ENCODE measurements around the gene NCKIPSD.

- TF ChIP-seq POLR2A (IDR thresholded peaks at IDR 0.05; ENCODE audit: low read length): no peak
- TF ChIP-seq GATA1 (IDR thresholded peaks at IDR 0.05; ENCODE audit: low read depth, low read length): no peak
These were observed 3.6 kb downstream of the NCKIPSD start for GRCh38 chr3:48681974-48682610.

All from erythroblast (primary cell).